Stimulated activated CD4-positive, alpha-beta T cell treated with anti-CD3 and anti-CD28 coated beads, TNF-alpha, amount 100 ng/mL, for 24 hours (primary cell): ENCODE data around the gene BARHL2.
A peak's percentile ranks its signal among the peaks of the same experiment; 100 is the strongest.

ENCODE experiments used
- DNase-seq, 3 experiments: peaks; one replicate each; pipeline ENCODE4 v3.0.0-alpha.2; 2020; ENCODE audit warnings: low read depth in 3 of 3

Gene BARHL2

DNA sequence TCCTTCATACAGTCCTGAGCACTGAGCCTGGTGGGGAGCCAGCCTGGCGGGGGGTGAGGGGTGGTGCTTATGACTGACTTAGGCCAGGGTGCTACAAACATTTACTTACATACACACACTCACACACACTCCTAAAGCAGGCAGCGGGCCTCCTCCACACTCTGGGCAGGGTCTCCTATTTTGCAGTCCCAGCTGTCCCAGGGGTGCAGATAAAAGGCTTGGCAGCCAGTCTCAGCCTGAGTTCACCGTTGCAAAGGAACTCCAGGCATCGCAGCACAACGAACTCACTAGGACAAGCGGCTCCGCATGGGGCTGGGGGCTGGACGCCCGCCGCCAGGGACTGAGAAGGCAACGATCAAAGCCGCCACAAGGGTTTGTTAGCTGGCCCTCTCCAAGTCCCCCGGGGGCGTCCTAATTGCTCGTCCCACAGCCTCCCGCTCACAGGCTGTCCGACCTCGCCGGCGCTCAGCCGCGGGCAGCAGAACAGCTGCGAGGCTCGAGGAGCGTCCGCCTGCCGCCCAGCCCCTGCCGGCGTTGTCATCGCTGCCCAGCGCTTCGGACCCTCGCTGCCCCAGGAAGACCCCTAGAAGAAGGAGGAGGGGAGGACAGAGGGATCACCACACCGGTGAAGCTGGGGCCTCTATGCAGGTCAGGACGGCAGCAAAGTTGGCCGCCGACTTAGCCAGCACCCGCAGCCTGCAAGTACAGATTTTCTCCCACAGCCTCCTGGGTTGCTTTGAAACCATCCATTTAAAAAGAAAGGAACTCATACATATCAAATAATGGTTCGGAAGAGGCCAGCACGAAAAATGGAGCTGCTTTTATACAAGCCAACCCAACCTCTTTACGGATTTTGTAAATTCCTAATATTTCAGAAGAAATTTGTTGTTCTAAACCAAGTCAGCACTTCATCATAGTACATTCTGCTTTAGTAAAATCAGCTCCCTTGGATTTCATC, 6.2 kb downstream of the BARHL2 start:
- DNase-seq: no peak

GRCh38 chr1:90709535-90709934, 7.6 kb downstream of the BARHL2 start:
- no peak for DNase-seq

- DNase-seq: no peak
Measured at GRCh38 chr1:90708826-90709225, 8.3 kb downstream of the BARHL2 start.

- no peak for DNase-seq
Measured at GRCh38 chr1:90708236-90708786, 8.8 kb downstream of the BARHL2 start.

- DNase-seq: no peak
Measured at GRCh38 chr1:90707363-90707710, 9.8 kb downstream of the BARHL2 start.

DNA sequence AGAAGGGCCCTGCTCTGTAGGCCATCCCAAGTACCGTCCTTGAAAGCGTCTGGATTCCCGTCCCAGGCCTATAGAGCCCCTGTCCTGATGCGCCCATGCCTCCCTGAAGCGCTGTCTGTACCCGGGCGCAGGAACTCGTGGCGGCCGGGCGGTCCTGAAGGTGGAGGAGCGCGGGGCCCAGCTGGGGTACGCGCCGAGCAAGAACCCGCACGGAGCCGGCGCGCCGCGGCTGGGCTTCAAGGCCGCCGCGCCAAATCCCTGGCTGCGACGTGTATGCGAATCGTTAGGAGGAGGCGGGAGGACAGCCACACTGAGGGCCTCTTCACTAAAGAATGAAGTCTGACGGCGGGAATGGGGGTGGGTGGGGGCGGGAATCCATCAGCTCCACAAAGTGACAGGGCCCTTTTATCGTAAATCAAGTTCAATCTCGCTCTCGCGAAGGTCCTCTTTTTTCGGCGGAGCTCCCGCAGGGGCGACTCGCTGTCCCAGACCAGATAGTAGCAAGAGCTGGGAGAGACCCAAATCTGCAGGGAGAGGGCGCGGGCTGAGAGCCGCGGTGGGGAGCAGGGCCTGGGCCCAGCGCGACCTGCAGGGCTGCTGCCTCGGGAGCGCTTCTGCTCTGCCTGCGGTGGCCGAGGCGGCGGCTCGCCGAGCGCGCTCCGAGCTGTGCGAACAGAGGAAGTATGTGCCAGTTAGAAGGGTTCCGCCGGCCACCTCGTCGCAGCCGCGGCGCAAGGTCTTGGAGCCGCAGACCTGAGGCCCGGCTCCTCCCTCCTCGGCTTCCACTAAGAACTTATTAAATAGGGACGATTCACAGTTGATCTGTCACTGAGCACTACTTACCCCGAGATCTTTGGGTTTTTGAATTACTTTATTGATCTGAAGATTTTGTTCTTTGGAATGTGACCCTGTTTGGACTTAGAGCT, 10.4 kb downstream of the BARHL2 start:
- DNase-seq: peak in 1 of 3 experiments; percentile 30

- no peak for DNase-seq
Measured at GRCh38 chr1:90705956-90706355, 11.1 kb downstream of the BARHL2 start.

- DNase-seq: no peak
Measured at GRCh38 chr1:90704817-90705216, 12.3 kb downstream of the BARHL2 start.

DNA sequence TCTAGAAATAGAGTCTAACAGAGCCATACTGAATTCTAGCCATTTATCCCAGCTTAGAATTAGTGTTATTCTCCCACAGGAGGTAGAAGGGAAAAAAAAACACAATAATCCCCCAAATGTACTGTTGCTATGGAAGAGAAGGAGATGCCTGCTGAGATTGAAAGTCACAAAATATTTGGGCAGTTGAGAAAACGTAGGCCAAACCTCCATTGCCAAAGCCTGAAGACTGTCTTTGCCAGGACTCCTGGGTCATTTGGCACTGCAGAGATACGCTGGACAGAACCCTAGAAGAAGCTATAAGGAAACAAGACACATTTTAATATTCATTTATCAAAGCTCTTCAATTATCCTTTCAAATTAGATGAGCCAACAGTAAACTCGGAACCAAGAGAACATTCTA, 22.3 kb downstream of the BARHL2 start:
- DNase-seq: no peak

DNA sequence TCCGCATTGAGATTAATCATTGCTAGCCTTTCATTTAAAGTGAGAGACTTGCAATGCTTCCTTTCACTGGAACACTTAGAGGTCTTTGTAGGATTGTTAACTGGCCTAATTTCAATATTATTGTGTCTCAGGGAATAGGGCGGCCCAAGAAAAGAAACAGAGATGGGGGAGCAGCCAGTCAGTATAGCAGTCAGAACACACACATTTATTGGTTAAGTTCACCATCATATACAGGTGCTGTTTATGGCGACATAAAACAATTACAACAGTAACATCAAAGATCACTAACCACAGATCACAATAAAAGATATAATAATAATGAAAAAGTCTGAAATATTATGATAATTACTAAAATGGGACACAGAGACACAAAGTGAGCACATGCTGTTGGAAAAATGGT, 29.4 kb downstream of the BARHL2 start:
- no peak for DNase-seq

GRCh38 chr1:90675161-90675847, 41.8 kb downstream of the BARHL2 start:
- no peak for DNase-seq

DNA sequence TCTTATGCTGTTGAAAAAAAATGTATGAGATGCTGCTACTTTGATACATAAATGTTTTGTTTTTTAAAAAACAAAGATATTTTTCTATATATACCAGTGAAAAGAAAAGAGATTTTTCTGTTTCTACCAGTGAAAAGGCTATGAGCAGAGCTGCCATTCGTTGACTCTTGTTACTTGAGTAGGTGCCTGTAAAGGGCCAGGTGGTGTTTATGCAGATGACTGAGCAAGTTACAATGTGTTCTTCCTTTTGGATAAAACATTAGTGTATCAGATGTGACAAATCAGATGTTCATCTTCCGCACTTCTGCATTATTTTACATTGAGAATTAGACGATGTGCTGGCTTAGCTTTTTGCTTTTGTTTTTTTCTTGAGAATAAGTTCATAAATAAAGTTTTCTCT, 45.4 kb downstream of the BARHL2 start:
- DNase-seq: no peak

DNA sequence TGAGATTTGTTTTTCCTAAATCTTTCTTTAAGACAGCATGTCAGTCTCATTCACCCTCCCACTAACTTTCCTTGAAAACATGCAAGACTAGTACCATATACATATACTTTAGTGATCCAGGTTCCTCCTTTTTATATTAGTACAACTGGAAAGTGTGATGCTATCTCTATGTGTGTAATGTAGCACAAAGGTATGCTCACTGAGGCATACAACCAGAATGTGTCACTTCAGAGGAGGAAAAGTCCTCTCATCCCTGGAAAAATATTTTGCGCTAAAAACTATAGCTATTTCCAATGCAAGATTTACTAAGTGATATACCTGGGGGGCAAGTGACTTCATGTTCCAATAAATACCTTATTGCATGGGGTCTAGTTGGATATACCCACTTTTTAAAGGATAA, 45.9 kb downstream of the BARHL2 start:
- no peak for DNase-seq
